H1 (cell line): ENCODE results near the gene ZNF3. TPM values are rescaled to one million over a fixed set of nuclear protein-coding genes. Genes with fewer than 3 reads are reported as not detected.

Source experiments
- CTCF ChIA-PET: fragments of 300-600 bp; sonication (Branson Sonifier 250); formaldehyde crosslinking; loops from one replicate; lab custom pipeline; 2021; ENCODE audit not compliant: partially characterized antibody; lab: Charles Lee
- POLR2A ChIA-PET: fragments of 300-600 bp; sonication (Branson Sonifier 250); formaldehyde crosslinking; loops from one replicate; lab custom pipeline; 2021; ENCODE audit warnings: inconsistent platforms; ENCODE audit not compliant: partially characterized antibody; lab: Charles Lee
- DNase-seq, 2 experiments: peaks; one replicate each; pipeline versions ENCODE4 v3.0.0 to v3.0.0-alpha.2; 2010 to 2022; ENCODE audit warnings: low spot score in 2 of 2, low read depth in 1 of 2, mixed read lengths in 1 of 2
- FAIRE-seq: peaks from 2 replicates; lab custom pipeline; 2011; peaks lifted over from hg19 to GRCh38; lab: Jason Lieb, UNC
- H2AFZ ChIP-seq: 2 replicates; pipeline ENCODE4 v1.8.1; 2012; ENCODE audit warnings: low read length, inconsistent platforms
- H2AK5ac ChIP-seq: 2 replicates; pipeline ENCODE4 v1.6.1; 2013; ENCODE audit warnings: low read depth, low read length
- H2BK120ac ChIP-seq: replicated peaks from 2 replicates; pipeline ENCODE3; 2013; ENCODE audit warnings: low read depth, low read length, inconsistent platforms
- H2BK12ac ChIP-seq: 2 replicates; pipeline ENCODE4 v1.6.1; 2013; ENCODE audit warnings: low read depth, low read length
- H2BK15ac ChIP-seq: 2 replicates; pipeline ENCODE4 v1.6.1; 2013; ENCODE audit warnings: low read length
- H2BK20ac ChIP-seq: 2 replicates; pipeline ENCODE4 v1.6.1; 2013; ENCODE audit warnings: low read length
- H2BK5ac ChIP-seq: 2 replicates; pipeline ENCODE4 v1.6.1; 2013; ENCODE audit warnings: low read depth, low read length
- H3K14ac ChIP-seq: 2 replicates; pipeline ENCODE4 v1.6.1; 2013; ENCODE audit warnings: inconsistent platforms; ENCODE audit not compliant: insufficient read length
- H3K18ac ChIP-seq: 2 replicates; pipeline ENCODE4 v1.6.1; 2013; ENCODE audit warnings: low read length; ENCODE audit errors: extremely low read depth
- H3K23ac ChIP-seq: 2 replicates; pipeline ENCODE4 v1.6.1; 2013; ENCODE audit warnings: inconsistent platforms; ENCODE audit not compliant: insufficient read length
- H3K23me2 ChIP-seq: 2 replicates; pipeline ENCODE4 v1.6.1; 2013; ENCODE audit warnings: low read depth, low read length
- H3K27ac ChIP-seq: 2 replicates; pipeline ENCODE4 v1.6.1; 2011; ENCODE audit warnings: low read depth, low read length, inconsistent platforms
- H3K27me3 ChIP-seq, 4 experiments: replicated peaks in 1 of 4; 1 replicate in 1 of 4; 2 replicates in 3 of 4; pipeline versions ENCODE4 v1.6.1 to v1.8.1; 2011 to 2013; ENCODE audit warnings: low read length in 3 of 4, mild to moderate bottlenecking in 3 of 4, inconsistent platforms in 2 of 4, mixed read lengths in 2 of 4, moderate library complexity in 1 of 4; ENCODE audit not compliant: control insufficient read depth in 3 of 4, insufficient read depth in 3 of 4; ENCODE audit errors: extremely low read depth in 1 of 4
- H3K36me3 ChIP-seq, 4 experiments: 2 replicates each; pipeline versions ENCODE4 v1.6.1 to v1.8.1; 2011 to 2013; ENCODE audit warnings: mild to moderate bottlenecking in 4 of 4, low read length in 3 of 4, moderate library complexity in 2 of 4, control low read depth in 1 of 4, inconsistent platforms in 1 of 4; ENCODE audit not compliant: insufficient read depth in 4 of 4, control insufficient read depth in 2 of 4
- H3K4ac ChIP-seq: replicated peaks from 2 replicates; pipeline ENCODE3; 2013; ENCODE audit warnings: low read length, low read depth, mixed read lengths, inconsistent platforms; ENCODE audit not compliant: insufficient read length
- H3K4me1 ChIP-seq, 4 experiments: replicated peaks in 1 of 4; 1 replicate in 1 of 4; 2 replicates in 3 of 4; pipeline versions ENCODE4 v1.6.1 to v1.8.1; 2011 to 2013; ENCODE audit warnings: low read length in 3 of 4, inconsistent platforms in 2 of 4, mixed read lengths in 1 of 4; ENCODE audit not compliant: insufficient read depth in 4 of 4, control insufficient read depth in 3 of 4
- H3K4me2 ChIP-seq, 2 experiments: 2 replicates each; pipeline versions ENCODE4 v1.6.1 to v1.8.1; 2011 to 2013; ENCODE audit warnings: low read depth in 2 of 2, low read length in 2 of 2, control low read depth in 1 of 2, inconsistent platforms in 1 of 2, mild to moderate bottlenecking in 1 of 2; ENCODE audit not compliant: insufficient read depth in 1 of 2
- H3K4me3 ChIP-seq, 4 experiments: fragments of 200-600, 300-600 bp in 1 of 4; sonication (generic), shearing (Covaris generic), sonication (Bioruptor Twin) in 1 of 4; 2 replicates each; pipeline versions ENCODE4 v1.5.1 to v1.8.1; 2011 to 2016; ENCODE audit warnings: low read length in 4 of 4, low read depth in 3 of 4, control low read depth in 2 of 4, inconsistent platforms in 2 of 4, mild to moderate bottlenecking in 2 of 4, mixed read lengths in 1 of 4, moderate library complexity in 1 of 4; ENCODE audit not compliant: insufficient read depth in 2 of 4; ENCODE audit errors: extremely low read depth in 1 of 4
- H3K56ac ChIP-seq: replicated peaks from 2 replicates; pipeline ENCODE3; 2013; ENCODE audit warnings: low read depth, mild to moderate bottlenecking, mixed read lengths, low read length, inconsistent platforms; ENCODE audit not compliant: insufficient read length
- H3K79me1 ChIP-seq: 2 replicates; pipeline ENCODE4 v1.6.1; 2013; ENCODE audit warnings: low read depth, low read length, control low read depth
- H3K79me2 ChIP-seq, 2 experiments: 2 replicates each; pipeline versions ENCODE4 v1.6.1 to v1.8.1; 2012 to 2013; ENCODE audit warnings: low read length in 2 of 2, mild to moderate bottlenecking in 2 of 2, inconsistent platforms in 1 of 2; ENCODE audit not compliant: insufficient read depth in 2 of 2, control insufficient read depth in 1 of 2
- H3K9ac ChIP-seq, 4 experiments: replicated peaks in 1 of 4; 1 replicate in 1 of 4; 2 replicates in 3 of 4; pipeline versions ENCODE4 v1.6.1 to v1.8.1; 2011 to 2013; ENCODE audit warnings: low read depth in 3 of 4, low read length in 3 of 4, control low read depth in 2 of 4, mild to moderate bottlenecking in 2 of 4, moderate library complexity in 2 of 4, inconsistent platforms in 1 of 4; ENCODE audit errors: extremely low read depth in 1 of 4
- H3K9me3 ChIP-seq, 2 experiments: 2 replicates each; pipeline versions ENCODE4 v1.6.1 to v1.8.1; 2012 to 2013; ENCODE audit warnings: mild to moderate bottlenecking in 2 of 2, moderate library complexity in 2 of 2, control low read depth in 1 of 2, inconsistent platforms in 1 of 2, low read depth in 1 of 2, low read length in 1 of 2, mixed read lengths in 1 of 2; ENCODE audit not compliant: insufficient read depth in 2 of 2
- H4K20me1 ChIP-seq, 2 experiments: replicated peaks in 1 of 2; 2 replicates each; pipeline versions ENCODE3 to v1.8.1; 2011 to 2013; ENCODE audit warnings: inconsistent platforms in 2 of 2, low read length in 2 of 2, mild to moderate bottlenecking in 1 of 2; ENCODE audit not compliant: insufficient read depth in 2 of 2, control insufficient read depth in 1 of 2
- H4K5ac ChIP-seq: 2 replicates; pipeline ENCODE4 v1.6.1; 2013; ENCODE audit warnings: low read length, low read depth, mixed read lengths, inconsistent platforms; ENCODE audit not compliant: insufficient read length
- H4K8ac ChIP-seq: 2 replicates; pipeline ENCODE4 v1.8.0; 2013; ENCODE audit warnings: mild to moderate bottlenecking, moderate library complexity, low read length, inconsistent platforms; ENCODE audit not compliant: insufficient read depth; ENCODE audit errors: extremely low read depth
- H4K91ac ChIP-seq: replicated peaks from 2 replicates; pipeline ENCODE3; 2013; ENCODE audit warnings: low read length, mixed read lengths, inconsistent platforms; ENCODE audit not compliant: insufficient read length
- ASH2L ChIP-seq: fragments of 200-600, 300-600 bp; sonication (generic); IDR thresholded peaks from one replicate; pipeline ENCODE4 v1.7.1; 2017; ENCODE audit warnings: low read length
- BACH1 ChIP-seq: IDR thresholded peaks from 2 replicates; pipeline ENCODE4 v1.6.1; 2012; ENCODE audit warnings: low read length, improper control_type of control experiment
- EP300 ChIP-seq, 2 experiments: IDR thresholded peaks; 1 replicate in 1 of 2; 2 replicates in 1 of 2; pipeline ENCODE4 v1.6.1; 2011 to 2012; ENCODE audit warnings: low read depth in 2 of 2, low read length in 2 of 2, mild to moderate bottlenecking in 2 of 2, borderline replicate concordance in 1 of 2, inconsistent platforms in 1 of 2, moderate library complexity in 1 of 2
- GABPA ChIP-seq: IDR thresholded peaks from 2 replicates; pipeline ENCODE4 v1.6.1; 2011; ENCODE audit warnings: mild to moderate bottlenecking, low read length, moderate library complexity, borderline replicate concordance; ENCODE audit not compliant: insufficient read depth
- NRF1 ChIP-seq: IDR thresholded peaks from 2 replicates; pipeline ENCODE4 v1.6.1; 2011; ENCODE audit warnings: mild to moderate bottlenecking, low read depth, low read length, improper control_type of control experiment
- RAD21 ChIP-seq, 2 experiments: IDR thresholded peaks in 1 of 2; conservative IDR thresholded peaks in 1 of 2; 2 replicates each; pipeline ENCODE4 v1.6.1; 2011; ENCODE audit warnings: low read depth in 2 of 2, low read length in 2 of 2, improper control_type of control experiment in 1 of 2, inconsistent platforms in 1 of 2, mild to moderate bottlenecking in 1 of 2, moderate library complexity in 1 of 2
- SP1 ChIP-seq: IDR thresholded peaks from 2 replicates; pipeline ENCODE4 v1.6.1; 2011; ENCODE audit warnings: low read depth, low read length
- TBP ChIP-seq: IDR thresholded peaks from 2 replicates; pipeline ENCODE4 v1.6.1; 2011; ENCODE audit warnings: low read depth, low read length, improper control_type of control experiment
- TCF12 ChIP-seq: IDR thresholded peaks from 2 replicates; pipeline ENCODE4 v1.6.1; 2011; ENCODE audit warnings: low read depth, mild to moderate bottlenecking, low read length
- WGBS, 2 experiments: shearing (Covaris generic) in 1 of 2; methylation state at CpG; one replicate each; pipeline versions ENCODE4 v1.1.6 to v1.1.7; 2013 to 2015; ENCODE audit warnings: low lambda C conversion rate in 2 of 2, mixed read lengths in 2 of 2, inconsistent platforms in 1 of 2, low coverage in 1 of 2, missing lambda C conversion rate in 1 of 2; ENCODE audit not compliant: insufficient replicate concordance in 2 of 2, insufficient coverage in 1 of 2, insufficient read length in 1 of 2; ENCODE audit errors: extremely low coverage in 1 of 2, missing lambda C conversion rate in 1 of 2; 5-methylcytosine and 5-hydroxymethylcytosine counted together
- polyA plus RNA-seq, 7 experiments: library from polyadenylated mRNA; depleted of rRNA in 3 of 7; stranded (reverse) in 5 of 7; unstranded in 2 of 7; fragments of >200 nt in 5 of 7; fragments of 200-250 nt in 2 of 7; gene quantifications; 1 replicate in 5 of 7; 2 replicates in 1 of 7; 4 replicates in 1 of 7; pipeline versions ENCODE4 v1.2.1 to v1.2.3, GENCODE V29; 2011 to 2013; ENCODE audit warnings: missing spikeins in 2 of 7, mixed read lengths in 2 of 7
- total RNA-seq: library from RNA; stranded (reverse); fragmentation: NEBNext Ultra II Directional; extraction: Animal tissue kit (Norgen Biotek cat#: 25700); gene quantifications from 2 replicates; pipeline ENCODE4 v1.2.1, GENCODE V29; 2021
- TF ChIP-seq, protein P1 (sequence below): IDR thresholded peaks from 2 replicates; pipeline ENCODE4 v1.6.1; 2012; ENCODE audit warnings: low read length, inconsistent platforms
- TF ChIP-seq, protein P2 (sequence below): IDR thresholded peaks from 2 replicates; pipeline ENCODE4 v1.6.1; 2012; ENCODE audit warnings: inconsistent platforms

ZNF3 gene
- total and polyA plus RNA-seq, 2 of the 8 experiments (the other 6 are each of a cell fraction or from before 2014, with no cell fraction given): 26.9 to 49.1 TPM

DNA sequence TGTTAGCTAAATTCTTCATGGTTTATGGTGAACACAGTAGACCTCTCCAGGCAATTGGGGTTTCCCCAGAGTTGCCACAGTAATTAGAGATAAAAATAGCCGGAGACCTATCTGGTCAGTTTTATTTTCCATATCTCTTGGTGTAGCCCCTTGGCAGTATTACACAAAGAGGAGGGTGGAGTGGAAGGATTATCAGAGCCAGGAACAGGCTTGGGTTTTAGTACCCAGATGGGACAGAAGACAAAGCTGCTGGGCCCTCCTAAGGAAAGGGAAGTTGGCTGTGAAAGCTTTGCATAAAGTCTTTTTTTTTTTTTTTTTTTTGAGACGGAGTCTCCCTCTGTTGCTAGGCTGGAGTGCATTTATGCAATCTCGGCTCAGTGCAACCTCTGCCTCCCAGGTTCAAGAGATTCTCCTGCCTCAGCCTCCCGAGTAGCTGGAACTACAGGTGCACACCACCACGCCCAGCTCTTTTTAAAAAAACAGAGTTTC lies 22.2 kb downstream of the ZNF3 start:
- no peak overlapping the region for H3K56ac ChIP-seq
- ChIA-PET CTCF (interaction anchor here (0.6 to 1.8 kb wide), 3 partner anchors 13 to 146 kb away, joined by 3 to 5 read pairs (median 4); no protein-coding TSS in a partner anchor), POLR2A (interaction anchor here (0.6 to 18.6 kb wide), 7 partner anchors 9 to 62 kb away, joined by 3 to 294 read pairs (median 4); partner anchors contain the start of genes ZKSCAN1, ZNF3 and ZSCAN21)
- no peak for FAIRE-seq
- DNase-seq: no peak
- no peak overlapping the region for H2BK12ac ChIP-seq
- H2BK5ac ChIP-seq: no peak overlapping the region
- no peak overlapping the region for H2BK120ac ChIP-seq
- H3K79me2 ChIP-seq: peaks cover 0 to 2% of the 10 kb centered on the region in 2 experiments; a peak in 1 of 4 replicates
- no peak overlapping the region for H3K14ac ChIP-seq
- peaks cover 0 to 2% of the 10 kb centered on the region in 2 experiments for H4K20me1 ChIP-seq
- H3K23ac ChIP-seq: no peak overlapping the region
- H3K4me1 ChIP-seq: no peaks in the 10 kb centered on the region
- no peak overlapping the region for H3K27ac ChIP-seq
- H2AFZ ChIP-seq: no peak overlapping the region
- no peaks in the 10 kb centered on the region for H3K79me1 ChIP-seq
- no peak overlapping the region for H2AK5ac ChIP-seq
- H3K36me3 ChIP-seq: peaks cover 18 to 51% (median 42%) of the 10 kb centered on the region in 4 experiments
- H4K8ac ChIP-seq: no peak overlapping the region
- TF ChIP-seq GABPA (no peak), RAD21 (IDR thresholded peaks at IDR 0.05 in 1 of 2, conservative IDR thresholded peaks at IDR 0.05 in 1 of 2; ENCODE audit: low read depth in 2 of 2, low read length in 2 of 2) (no peak), EP300 (IDR thresholded peaks at IDR 0.05; ENCODE audit: borderline replicate concordance in 1 of 2, low read depth in 2 of 2, low read length in 2 of 2) (no peak), NRF1 (no peak), TBP (no peak), SP1 (no peak), BACH1 (no peak), ASH2L (no peak), TCF12 (no peak)
- TF ChIP-seq, protein P1, sequence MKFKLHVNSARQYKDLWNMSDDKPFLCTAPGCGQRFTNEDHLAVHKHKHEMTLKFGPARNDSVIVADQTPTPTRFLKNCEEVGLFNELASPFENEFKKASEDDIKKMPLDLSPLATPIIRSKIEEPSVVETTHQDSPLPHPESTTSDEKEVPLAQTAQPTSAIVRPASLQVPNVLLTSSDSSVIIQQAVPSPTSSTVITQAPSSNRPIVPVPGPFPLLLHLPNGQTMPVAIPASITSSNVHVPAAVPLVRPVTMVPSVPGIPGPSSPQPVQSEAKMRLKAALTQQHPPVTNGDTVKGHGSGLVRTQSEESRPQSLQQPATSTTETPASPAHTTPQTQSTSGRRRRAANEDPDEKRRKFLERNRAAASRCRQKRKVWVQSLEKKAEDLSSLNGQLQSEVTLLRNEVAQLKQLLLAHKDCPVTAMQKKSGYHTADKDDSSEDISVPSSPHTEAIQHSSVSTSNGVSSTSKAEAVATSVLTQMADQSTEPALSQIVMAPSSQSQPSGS: no peak
- TF ChIP-seq, protein P2, sequence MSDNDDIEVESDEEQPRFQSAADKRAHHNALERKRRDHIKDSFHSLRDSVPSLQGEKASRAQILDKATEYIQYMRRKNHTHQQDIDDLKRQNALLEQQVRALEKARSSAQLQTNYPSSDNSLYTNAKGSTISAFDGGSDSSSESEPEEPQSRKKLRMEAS: no peak
- H3K27me3 ChIP-seq: no peaks in the 10 kb centered on the region
- H3K23me2 ChIP-seq: no peaks in the 10 kb centered on the region
- no peak overlapping the region for H4K91ac ChIP-seq
- H2BK20ac ChIP-seq: no peak overlapping the region
- H2BK15ac ChIP-seq: no peak overlapping the region
- no peak overlapping the region for H3K4me2 ChIP-seq
- H3K18ac ChIP-seq: no peak overlapping the region
- no peaks in the 10 kb centered on the region for H3K9me3 ChIP-seq
- no peak overlapping the region for H4K5ac ChIP-seq
- H3K4me3 ChIP-seq: no peak overlapping the region
- no peak overlapping the region for H3K9ac ChIP-seq
- no peak overlapping the region for H3K4ac ChIP-seq
- WGBS, 2 experiments: 92% methylated on average over 3 of the region's 5 CpGs; no CpG with 5 or more reads in 1 of the 2 experiments
